Measurements from ENCODE around the gene BABAM2.
"Not testable (repeated sequence)": the region's sequence is repeated elsewhere in the genome, so short reads cannot be mapped to it uniquely, and the experiment has no call there.

The BABAM2 gene

GRCh38 chr2:28370354-28370753, 479.8 kb downstream of the BABAM2 start:
- DNase-seq = no peak

GRCh38 chr2:28371728-28372127, 481.2 kb downstream of the BABAM2 start:
- not testable (repeated sequence) for DNase-seq

- no peak for DNase-seq
Observed at GRCh38 chr2:28373854-28374253, 483.3 kb downstream of the BABAM2 start.

GRCh38 chr2:28374331-28374730, 483.8 kb downstream of the BABAM2 start:
- DNase-seq = no peak

GRCh38 chr2:28375236-28375635, 484.7 kb downstream of the BABAM2 start:
- no peak for DNase-seq

- DNase-seq = no peak
Observed at GRCh38 chr2:28375742-28376631, 485.5 kb downstream of the BABAM2 start.

- no peak for DNase-seq
Observed at GRCh38 chr2:28377195-28377816, 486.8 kb downstream of the BABAM2 start.

- DNase-seq = peak; percentile 56
Observed at GRCh38 chr2:28377984-28378678, 487.6 kb downstream of the BABAM2 start.

- DNase-seq = no peak
Observed at GRCh38 chr2:28378679-28379584, 488.4 kb downstream of the BABAM2 start.

- no peak for DNase-seq
Observed at GRCh38 chr2:28380219-28380618, 489.7 kb downstream of the BABAM2 start.

GRCh38 chr2:28381225-28382180, 491.0 kb downstream of the BABAM2 start:
- no peak for DNase-seq

- DNase-seq = no peak
Observed at GRCh38 chr2:28382755-28383154, 492.2 kb downstream of the BABAM2 start.

- DNase-seq = no peak
Observed at GRCh38 chr2:28387082-28387960, 496.8 kb downstream of the BABAM2 start.
